NCI-H345 treated with DMSO at 0.1 percent for 48 hours (cell line): ENCODE results near the gene DOK7.
"Not testable (repeated sequence)": the region's sequence is repeated elsewhere in the genome, so short reads cannot be mapped to it uniquely, and the experiment has no call there.

Source experiments
- DNase-seq: peaks from one replicate; lab custom pipeline; 2025; ENCODE audit not compliant: unreplicated experiment; lab: John Stamatoyannopoulos, UW

The DOK7 gene

GRCh38 chr4:3500634-3501101 is 37.6 kb downstream of the DOK7 start:
- no peak for DNase-seq

GRCh38 chr4:3501126-3501824 is 38.2 kb downstream of the DOK7 start:
- DNase-seq: no peak

GRCh38 chr4:3501825-3502425 is 38.8 kb downstream of the DOK7 start:
- no peak for DNase-seq

GRCh38 chr4:3502941-3503936 is 40.1 kb downstream of the DOK7 start:
- DNase-seq: no peak

GRCh38 chr4:3505231-3505630 is 42.1 kb downstream of the DOK7 start:
- no peak for DNase-seq

GRCh38 chr4:3508542-3508941 is 45.4 kb downstream of the DOK7 start:
- no peak for DNase-seq

- DNase-seq: no peak
These were observed 47.4 kb downstream of the DOK7 start for GRCh38 chr4:3510481-3510880.

- no peak for DNase-seq
These were observed 48.1 kb downstream of the DOK7 start for GRCh38 chr4:3511187-3511586.

GRCh38 chr4:3511601-3512000 is 48.5 kb downstream of the DOK7 start:
- not testable (repeated sequence) for DNase-seq

GRCh38 chr4:3512279-3512678 is 49.2 kb downstream of the DOK7 start:
- DNase-seq: no peak

GRCh38 chr4:3512719-3513118 is 49.6 kb downstream of the DOK7 start:
- DNase-seq: no peak

- no peak for DNase-seq
These were observed 50.7 kb downstream of the DOK7 start for GRCh38 chr4:3513807-3514206.

- no peak for DNase-seq
These were observed 51.2 kb downstream of the DOK7 start for GRCh38 chr4:3514221-3514780.

- no peak for DNase-seq
These were observed 51.8 kb downstream of the DOK7 start for GRCh38 chr4:3514806-3515501.

GRCh38 chr4:3515646-3516045 is 52.5 kb downstream of the DOK7 start:
- no peak for DNase-seq

GRCh38 chr4:3516061-3516835 is 53.1 kb downstream of the DOK7 start:
- no peak for DNase-seq

GRCh38 chr4:3516836-3517730 is 54.0 kb downstream of the DOK7 start:
- DNase-seq: no peak

- no peak for DNase-seq
These were observed 54.8 kb downstream of the DOK7 start for GRCh38 chr4:3517731-3518510.
